Mesothelial cell of epicardium (in vitro differentiated cells): ENCODE measurements around the gene BIRC3. TPM values are rescaled to one million over a fixed set of nuclear protein-coding genes. Genes with fewer than 3 reads are reported as not detected.

Source experiments
- DNase-seq, 2 experiments: peaks; one replicate each; pipeline ENCODE4 v3.0.0; 2021; ENCODE audit warnings: low spot score in 2 of 2; ENCODE audit not compliant: unreplicated experiment in 2 of 2
- H3K27ac Mint-ChIP-seq: 2 replicates; pipeline ENCODE4 v1.8.0; 2021; ENCODE audit warnings: mixed read lengths
- H3K27me3 Mint-ChIP-seq: 2 replicates; pipeline ENCODE4 v1.8.0; 2021; ENCODE audit warnings: low read depth, mixed read lengths
- H3K36me3 Mint-ChIP-seq: 2 replicates; pipeline ENCODE4 v1.8.0; 2021; ENCODE audit warnings: mixed read lengths
- H3K4me1 Mint-ChIP-seq: 2 replicates; pipeline ENCODE4 v1.8.0; 2021; ENCODE audit warnings: mixed read lengths
- H3K4me3 Mint-ChIP-seq: 2 replicates; pipeline ENCODE4 v1.8.0; 2021; ENCODE audit warnings: mild to moderate bottlenecking, moderate library complexity, mixed read lengths
- H3K9me3 Mint-ChIP-seq: 2 replicates; pipeline ENCODE4 v1.8.0; 2021; ENCODE audit warnings: mixed read lengths
- total RNA-seq: library from RNA; stranded (reverse); gene quantifications from 3 replicates; pipeline ENCODE4 v1.2.1, GENCODE V29; 2021
- TF ChIP-seq, protein P1 (sequence below): fragments of 200-600 bp; sonication (generic); IDR thresholded peaks from one replicate; pipeline ENCODE4 v1.5.0; 2021; ENCODE audit warnings: antibody characterized with exemption; ENCODE audit not compliant: unreplicated experiment

The BIRC3 gene
- total RNA-seq, 1 donor from 2014 or later, result 1.4 TPM

GRCh38 chr11:102384419-102385079, 67.3 kb downstream of the BIRC3 start:
- H3K9me3 Mint-ChIP-seq, result peaks cover 2% of the 10 kb centered on the region
- H3K4me1 Mint-ChIP-seq, result peaks cover 32% of the 10 kb centered on the region
- H3K4me3 Mint-ChIP-seq, result no peak overlapping the region
- TF ChIP-seq, protein P1, sequence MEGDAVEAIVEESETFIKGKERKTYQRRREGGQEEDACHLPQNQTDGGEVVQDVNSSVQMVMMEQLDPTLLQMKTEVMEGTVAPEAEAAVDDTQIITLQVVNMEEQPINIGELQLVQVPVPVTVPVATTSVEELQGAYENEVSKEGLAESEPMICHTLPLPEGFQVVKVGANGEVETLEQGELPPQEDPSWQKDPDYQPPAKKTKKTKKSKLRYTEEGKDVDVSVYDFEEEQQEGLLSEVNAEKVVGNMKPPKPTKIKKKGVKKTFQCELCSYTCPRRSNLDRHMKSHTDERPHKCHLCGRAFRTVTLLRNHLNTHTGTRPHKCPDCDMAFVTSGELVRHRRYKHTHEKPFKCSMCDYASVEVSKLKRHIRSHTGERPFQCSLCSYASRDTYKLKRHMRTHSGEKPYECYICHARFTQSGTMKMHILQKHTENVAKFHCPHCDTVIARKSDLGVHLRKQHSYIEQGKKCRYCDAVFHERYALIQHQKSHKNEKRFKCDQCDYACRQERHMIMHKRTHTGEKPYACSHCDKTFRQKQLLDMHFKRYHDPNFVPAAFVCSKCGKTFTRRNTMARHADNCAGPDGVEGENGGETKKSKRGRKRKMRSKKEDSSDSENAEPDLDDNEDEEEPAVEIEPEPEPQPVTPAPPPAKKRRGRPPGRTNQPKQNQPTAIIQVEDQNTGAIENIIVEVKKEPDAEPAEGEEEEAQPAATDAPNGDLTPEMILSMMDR, result no peak
- H3K27ac Mint-ChIP-seq, result peak overlapping the region; percentile 84
- H3K27me3 Mint-ChIP-seq, result no peaks in the 10 kb centered on the region
- H3K36me3 Mint-ChIP-seq, result peaks cover 36% of the 10 kb centered on the region
- no peak for DNase-seq

DNA sequence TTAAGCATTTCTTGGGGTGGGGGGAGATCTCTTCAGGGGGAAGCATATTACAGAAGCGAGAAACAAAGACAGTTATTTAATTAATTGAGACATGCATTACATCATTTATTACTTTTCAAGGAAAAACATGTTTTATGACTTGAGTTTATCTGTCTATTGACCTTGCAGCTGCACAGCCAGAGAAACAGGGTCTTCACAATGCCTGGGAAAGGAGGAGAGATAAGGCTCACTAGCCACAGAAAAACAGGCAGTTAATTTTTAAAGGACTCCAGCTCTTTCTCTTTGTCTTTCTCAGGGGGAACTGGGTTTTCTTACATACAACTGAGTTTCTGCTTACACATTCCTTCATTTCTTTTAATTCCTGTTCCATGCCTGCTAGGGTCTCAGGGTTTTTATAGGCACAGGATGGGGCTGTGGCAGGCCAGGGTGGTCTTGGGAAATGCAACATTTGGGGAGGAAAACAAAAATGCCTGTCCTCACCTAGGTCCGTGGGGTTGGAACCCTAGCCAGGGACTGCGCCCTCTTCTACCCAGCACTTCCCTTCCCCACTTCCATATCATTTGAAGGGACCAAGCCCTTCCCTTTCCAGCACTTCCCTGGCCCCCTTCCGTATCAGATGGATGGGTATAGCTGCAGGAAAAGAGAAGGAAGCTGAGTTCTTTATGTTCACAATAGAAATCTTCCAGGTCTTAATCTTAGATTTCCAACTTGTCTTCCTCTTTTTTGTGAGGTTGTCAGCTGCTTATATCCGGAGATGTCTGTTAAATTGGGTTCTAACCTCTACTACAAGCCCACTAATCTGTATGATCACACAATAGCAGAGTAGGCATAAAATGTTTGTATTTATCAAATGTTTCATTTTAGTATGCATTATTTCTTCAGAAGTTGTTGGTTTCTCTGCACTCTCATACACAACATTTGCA, 68.1 kb downstream of the BIRC3 start:
- Mint-ChIP-seq H3K27ac (peak overlapping the region; percentile 84), H3K36me3 (peaks cover 33% of the 10 kb centered on the region)

GRCh38 chr11:102386136-102386734, 69.0 kb downstream of the BIRC3 start:
- Mint-ChIP-seq H3K4me3 (no peak overlapping the region), H3K9me3 (peaks cover 2% of the 10 kb centered on the region), H3K27ac (no peak overlapping the region), H3K4me1 (peaks cover 32% of the 10 kb centered on the region), H3K27me3 (no peaks in the 10 kb centered on the region), H3K36me3 (peaks cover 32% of the 10 kb centered on the region)
- TF ChIP-seq, protein P1, result no peak
- DNase-seq, result no peak

More for the DNA sequence above, 68.1 kb downstream of the BIRC3 start:
- no peaks in the 10 kb centered on the region for H3K27me3 Mint-ChIP-seq
- H3K4me1 Mint-ChIP-seq, result peaks cover 32% of the 10 kb centered on the region
- no peak overlapping the region for H3K4me3 Mint-ChIP-seq
- H3K9me3 Mint-ChIP-seq, result peaks cover 2% of the 10 kb centered on the region
- TF ChIP-seq, protein P1, result no peak
- DNase-seq, result no peak

DNA sequence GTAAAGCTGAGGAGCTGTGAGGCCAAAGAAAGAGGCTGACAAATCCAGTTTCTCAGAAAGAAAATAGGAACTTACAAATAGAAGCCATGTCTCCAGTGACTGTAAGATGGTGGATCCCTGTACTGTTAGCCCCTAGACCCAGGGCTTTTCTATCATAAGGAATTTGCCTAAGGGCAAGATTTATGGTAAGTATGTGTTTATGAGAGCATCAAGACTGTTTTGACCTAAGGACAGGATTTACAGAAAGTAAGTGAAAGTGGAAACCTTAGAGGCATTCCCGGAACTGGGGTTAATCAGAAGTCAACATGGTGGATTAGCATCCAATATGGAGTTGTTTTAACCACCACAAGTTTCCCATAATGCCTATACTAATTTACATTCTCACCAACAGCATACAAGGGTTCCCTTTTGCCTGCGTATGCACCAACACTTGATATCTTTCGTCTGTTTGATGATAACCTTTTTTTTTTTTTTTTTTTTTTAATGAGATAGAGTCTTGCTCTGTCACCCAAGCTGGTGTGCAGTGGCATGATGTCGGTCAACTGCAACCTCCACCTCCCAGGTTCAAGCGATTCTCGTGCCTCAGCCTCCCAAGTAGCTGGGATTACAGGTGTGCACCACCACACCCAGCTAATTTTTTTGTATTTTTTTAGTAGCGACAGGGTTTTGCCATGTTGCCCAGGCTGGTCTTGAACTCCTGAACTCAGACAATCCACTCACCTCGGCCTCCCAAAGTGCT, 69.9 kb downstream of the BIRC3 start:
- peaks cover 32% of the 10 kb centered on the region for H3K4me1 Mint-ChIP-seq
- DNase-seq, result no peak
- H3K36me3 Mint-ChIP-seq, result peaks cover 29% of the 10 kb centered on the region
- H3K4me3 Mint-ChIP-seq, result no peak overlapping the region
- peaks cover 2% of the 10 kb centered on the region for H3K9me3 Mint-ChIP-seq
- TF ChIP-seq, protein P1, result no peak
- no peaks in the 10 kb centered on the region for H3K27me3 Mint-ChIP-seq
- H3K27ac Mint-ChIP-seq, result no peak overlapping the region

Other genes starting within 250 kb of the BIRC3 start
- 186 to 194 TPM (median 193 TPM) in 3 replicates for gene YAP1, start 207.0 kb upstream of the BIRC3 start, total RNA-seq
- 39.8 to 42.8 TPM (median 42.7 TPM) in 3 replicates for gene BIRC2, start 29.7 kb downstream of the BIRC3 start, total RNA-seq
- 131 to 144 TPM (median 137 TPM) in 3 replicates for gene TMEM123, start 135.3 kb downstream of the BIRC3 start, total RNA-seq
- gene MMP7, start 213.3 kb downstream of the BIRC3 start, total RNA-seq, result 0.20 TPM in 1 of 3 replicates, not detected in the others